ENCODE results near the gene RARG.

RARG gene

GRCh38 chr12:53223389-53224060 lies 8.5 kb downstream of the RARG start:
- peak; percentile 37 for DNase-seq

DNA sequence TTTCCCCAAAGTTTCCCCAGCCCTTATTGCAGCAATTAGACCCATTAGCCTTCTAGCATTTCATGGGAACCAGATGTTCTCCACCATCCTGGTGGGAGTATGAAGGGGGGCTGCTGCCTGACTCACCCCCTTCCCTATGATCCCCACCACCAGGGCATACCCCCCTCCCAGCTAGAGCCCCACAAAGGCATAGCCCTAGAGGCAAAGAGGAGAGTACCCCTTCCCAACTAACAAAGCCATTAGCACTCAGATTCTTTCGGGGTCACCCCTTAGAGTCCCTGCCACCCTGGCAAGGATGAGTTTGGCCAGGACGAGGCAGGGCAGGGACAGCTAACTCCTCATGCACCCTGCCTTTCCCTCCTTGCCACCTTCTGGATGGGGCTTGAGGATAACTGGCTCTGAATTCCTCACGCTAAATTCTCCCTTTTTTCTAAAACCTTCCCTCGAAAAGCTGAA lies 9.2 kb downstream of the RARG start:
- no peak for DNase-seq

DNA sequence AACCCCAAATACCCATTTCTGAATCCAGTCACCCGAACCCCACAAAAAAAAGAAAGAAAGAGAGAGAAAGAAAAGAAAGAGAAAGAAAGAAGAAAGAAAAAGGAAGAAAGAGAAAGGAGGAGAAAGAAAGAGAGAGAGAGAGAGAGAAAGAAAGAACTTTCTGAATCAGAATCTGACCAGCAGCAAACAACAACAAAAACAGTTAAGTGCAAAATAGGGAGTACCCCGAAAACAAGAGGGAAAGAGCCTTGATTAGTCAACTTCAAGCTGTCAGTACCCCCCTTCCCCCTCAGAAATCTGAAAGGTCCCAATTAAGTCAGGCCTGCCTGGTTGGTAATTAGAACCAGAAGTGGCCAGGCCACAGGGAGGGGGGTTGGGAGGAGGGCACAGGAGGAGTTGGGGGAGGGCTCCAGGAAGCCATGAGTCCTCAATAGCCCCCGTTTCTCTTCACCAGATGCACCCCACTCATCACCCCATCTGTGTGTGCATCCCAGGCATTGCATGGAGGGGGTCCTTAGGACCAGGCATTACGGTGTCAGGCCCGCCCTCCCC lies 9.8 kb downstream of the RARG start:
- DNase-seq: peak; percentile 39

GRCh38 chr12:53221203-53222080 lies 10.6 kb downstream of the RARG start:
- peak; percentile 76 for DNase-seq

DNA sequence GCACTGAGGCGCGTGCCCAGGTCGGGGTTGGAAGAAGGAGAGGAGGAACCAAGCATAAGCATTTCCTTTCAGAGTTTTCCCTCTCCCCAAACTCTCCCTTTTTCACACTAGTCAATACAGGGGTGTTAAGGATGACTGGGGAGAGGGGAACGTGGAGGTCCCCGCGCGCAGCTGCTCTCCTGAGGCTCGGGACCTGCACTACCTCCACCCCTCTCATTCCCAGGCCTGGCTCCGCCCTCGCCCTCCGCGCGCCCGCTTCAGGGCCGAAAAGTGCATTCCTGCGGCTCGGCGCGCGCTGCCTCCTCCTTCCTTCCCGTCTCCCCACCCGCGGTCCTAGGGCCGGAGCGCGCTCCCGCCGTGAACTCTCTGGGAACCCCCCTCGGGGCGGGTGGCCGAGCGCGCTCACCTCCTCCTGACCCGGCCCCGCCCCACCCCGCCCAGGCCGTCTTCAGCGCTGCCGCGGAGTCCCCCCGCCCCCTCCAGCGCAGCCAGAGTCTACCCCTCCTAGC lies 11.3 kb downstream of the RARG start:
- peak; percentile 92 for DNase-seq

GRCh38 chr12:53219956-53220693 lies 11.9 kb downstream of the RARG start:
- DNase-seq: peak; percentile 93

GRCh38 chr12:53219292-53219955 lies 12.6 kb downstream of the RARG start:
- peak; percentile 75 for DNase-seq

DNA sequence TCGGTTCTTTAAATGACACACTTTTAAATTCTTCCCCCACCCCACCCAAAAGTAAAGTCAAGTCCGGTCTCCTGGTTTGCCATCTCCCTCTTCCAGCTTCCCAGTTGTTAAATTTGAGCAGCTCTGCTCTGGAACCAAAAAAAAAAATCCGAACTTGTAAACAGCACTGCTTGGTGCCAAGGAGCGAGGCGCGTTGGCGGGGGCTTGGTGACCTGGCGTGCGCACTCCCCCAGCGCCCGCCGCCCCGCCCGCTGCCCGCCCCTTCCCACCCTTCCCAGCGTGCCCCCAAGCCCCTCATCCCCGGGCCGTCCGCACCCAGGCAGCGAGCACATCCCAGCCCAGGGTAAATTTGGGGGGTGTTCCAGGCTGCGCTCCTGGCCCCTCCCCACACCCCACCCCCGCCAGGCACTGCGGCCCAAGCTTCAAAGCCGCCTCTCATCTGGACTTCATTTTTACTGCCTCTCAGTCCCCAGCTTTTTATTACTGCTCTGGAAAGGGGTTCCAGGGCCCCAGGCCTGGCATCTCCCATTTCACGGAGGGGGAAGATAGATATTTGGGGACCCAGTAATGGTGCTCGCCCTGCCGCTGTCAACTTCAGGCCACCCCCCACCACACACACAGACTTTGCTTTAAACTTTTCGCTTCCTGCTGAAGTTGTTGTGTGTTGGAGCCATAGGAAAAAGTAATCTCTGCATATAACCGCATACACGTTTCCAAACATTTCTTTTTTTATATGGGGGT lies 13.3 kb downstream of the RARG start:
- DNase-seq: no peak

- DNase-seq: no peak
These were observed 14.1 kb downstream of the RARG start for GRCh38 chr12:53217931-53218307.

- peak; percentile 83 for DNase-seq
These were observed 14.7 kb downstream of the RARG start for GRCh38 chr12:53217051-53217930.

DNA sequence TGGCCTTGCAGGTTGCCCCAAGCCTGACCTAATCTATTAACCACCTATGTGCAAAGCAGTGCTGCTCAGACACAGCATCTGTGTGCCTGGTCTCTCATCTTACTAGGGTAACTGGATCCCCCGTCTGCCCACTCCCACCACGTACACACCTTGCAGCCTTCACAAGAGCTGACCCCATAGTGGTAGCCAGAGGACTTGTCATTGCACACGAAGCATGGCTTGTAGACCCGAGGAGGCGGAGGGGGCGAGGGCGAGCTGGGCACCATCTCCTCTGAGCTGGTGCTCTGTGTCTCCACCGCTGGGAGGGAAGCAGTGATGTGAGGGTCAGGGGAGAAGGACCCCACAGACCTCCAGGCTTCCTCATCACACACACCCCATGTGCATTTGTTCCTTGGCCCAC lies 16.5 kb downstream of the RARG start:
- DNase-seq: no peak

- DNase-seq: no peak
These were observed 17.1 kb downstream of the RARG start for GRCh38 chr12:53214687-53215455.

- no peak for DNase-seq
These were observed 17.8 kb downstream of the RARG start for GRCh38 chr12:53214221-53214620.

DNA sequence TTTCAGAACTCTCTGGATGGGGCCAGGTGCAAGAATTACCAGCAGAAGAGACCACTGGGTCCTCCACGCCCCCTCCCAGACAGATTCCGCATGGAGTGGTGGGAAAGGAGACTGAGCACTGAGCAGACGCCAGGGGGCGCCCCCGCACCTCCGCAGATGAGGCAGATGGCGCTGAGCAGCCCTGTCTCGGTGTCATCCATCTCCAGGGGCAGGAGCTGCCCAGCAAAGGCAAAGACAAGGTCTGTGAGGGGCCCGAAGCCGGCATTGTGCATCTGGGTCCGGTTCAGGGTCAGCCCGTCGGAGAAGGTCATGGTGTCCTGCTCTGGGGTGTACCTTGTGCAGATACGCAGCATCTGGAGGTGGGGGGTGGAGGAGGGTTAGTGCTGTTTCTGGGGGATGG lies 18.7 kb downstream of the RARG start:
- peak; percentile 89 for DNase-seq

DNA sequence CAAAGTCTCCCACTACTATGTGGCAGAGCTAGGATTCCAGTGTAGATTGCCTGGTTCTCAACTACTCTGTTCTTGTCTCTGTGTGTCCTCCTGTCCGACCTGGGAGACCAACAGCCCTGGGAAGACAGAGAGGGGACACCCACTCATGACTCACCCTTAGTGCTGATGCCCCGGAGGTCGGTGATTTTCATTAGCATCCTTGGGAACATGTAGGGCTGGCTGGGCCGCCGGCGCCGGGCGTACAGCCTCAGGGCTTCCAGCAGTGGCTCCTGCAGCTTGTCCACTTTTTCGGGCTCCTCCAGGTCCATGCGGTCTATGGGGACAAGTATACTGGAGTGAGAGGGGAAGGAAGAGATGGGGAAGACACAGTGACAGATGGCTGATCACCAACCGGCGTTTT lies 19.1 kb downstream of the RARG start:
- DNase-seq: no peak

- DNase-seq: peak; percentile 67
These were observed 20.3 kb downstream of the RARG start for GRCh38 chr12:53211476-53212381.

DNA sequence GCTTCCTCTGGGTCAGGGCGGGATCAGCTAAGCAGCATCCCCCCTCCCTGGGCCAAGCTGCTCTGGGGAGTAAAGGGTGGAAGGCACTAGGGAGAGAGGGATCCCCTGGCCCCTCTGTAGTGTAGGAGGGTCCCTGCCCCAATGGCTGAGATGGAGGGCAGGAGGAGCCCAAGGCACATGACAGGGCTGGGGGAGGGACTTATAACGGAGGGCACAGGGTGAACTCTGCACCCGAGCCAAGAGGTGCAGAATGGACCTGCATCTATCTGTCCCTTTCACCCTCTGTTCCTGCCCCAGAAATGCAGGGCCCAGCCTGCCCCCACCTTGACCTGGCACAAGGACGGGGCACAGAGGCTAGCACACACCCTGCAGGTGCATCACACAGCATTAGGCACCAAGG lies 21.2 kb downstream of the RARG start:
- no peak for DNase-seq

GRCh38 chr12:53208877-53209463 lies 23.0 kb downstream of the RARG start:
- DNase-seq: peak; percentile 69
